A673 (cell line): ENCODE measurements around the gene ADSL. TPM values are rescaled to one million over a fixed set of nuclear protein-coding genes. Genes with fewer than 3 reads are reported as not detected.

ENCODE experiments used
- BruUV-seq: library from RNA; stranded (reverse); fragments of 400-500 nt; replicated peaks from 2 replicates; lab custom pipeline; 2021; lab: Mats Ljungman, UMichigan
- CTCF ChIA-PET: fragments of 300-600 bp; sonication (Branson Sonifier 250); formaldehyde crosslinking; loops from one replicate; lab custom pipeline; 2022; ENCODE audit warnings: antibody characterized with exemption; lab: Charles Lee
- POLR2A ChIA-PET: fragments of 300-600 bp; sonication (Branson Sonifier 250); formaldehyde crosslinking; loops from one replicate; lab custom pipeline; 2022; ENCODE audit warnings: antibody characterized with exemption; ENCODE audit not compliant: low non-redundant PET; lab: Charles Lee
- DNase-seq: peaks from one replicate; pipeline ENCODE4 v3.0.0-alpha.2; 2015; ENCODE audit warnings: low spot score
- H3K27ac ChIP-seq: fragments of 200-600 bp; sonication (generic); 2 replicates; pipeline ENCODE4 v1.5.1; 2016; ENCODE audit warnings: mixed run types, low read depth, mild to moderate bottlenecking, mixed read lengths, antibody characterized with exemption, low read length; ENCODE audit not compliant: poor library complexity, severe bottlenecking
- H3K27me3 ChIP-seq: fragments of 200-600 bp; sonication (generic); replicated peaks from 2 replicates; pipeline ENCODE4 v1.6.1; 2017; ENCODE audit warnings: mixed run types, low read depth, mild to moderate bottlenecking, mixed read lengths, antibody characterized with exemption, low read length; ENCODE audit not compliant: insufficient read depth, poor library complexity
- H3K36me3 ChIP-seq: fragments of 200-600 bp; sonication (generic); 2 replicates; pipeline ENCODE4 v1.6.1; 2016; ENCODE audit warnings: mixed run types, mild to moderate bottlenecking, mixed read lengths, antibody characterized with exemption, low read length; ENCODE audit not compliant: insufficient read depth, poor library complexity, severe bottlenecking
- H3K4me1 ChIP-seq: fragments of 200-600 bp; sonication (generic); 2 replicates; pipeline ENCODE4 v1.6.1; 2017; ENCODE audit warnings: mixed run types, mild to moderate bottlenecking, mixed read lengths, antibody characterized with exemption, low read length; ENCODE audit not compliant: insufficient read depth, poor library complexity, severe bottlenecking
- H3K4me3 ChIP-seq: fragments of 200-600 bp; sonication (generic); 2 replicates; pipeline ENCODE4 v1.5.1; 2016; ENCODE audit warnings: low read depth, mixed run types, mild to moderate bottlenecking, mixed read lengths, low read length; ENCODE audit not compliant: poor library complexity, severe bottlenecking
- H3K9me3 ChIP-seq: fragments of 200-600 bp; sonication (generic); 2 replicates; pipeline ENCODE4 v1.6.1; 2016; ENCODE audit warnings: mixed run types, low read depth, mild to moderate bottlenecking, mixed read lengths, antibody characterized with exemption, low read length; ENCODE audit not compliant: poor library complexity, severe bottlenecking
- EZH2 ChIP-seq: fragments of 200-600 bp; sonication (generic); IDR thresholded peaks from 2 replicates; pipeline ENCODE4 v1.6.1; 2017; ENCODE audit warnings: borderline replicate concordance, low read depth, mild to moderate bottlenecking, mixed read lengths, antibody characterized with exemption, low read length; ENCODE audit not compliant: poor library complexity, severe bottlenecking
- intact Hi-C: fragments of 100-400 bp; cut with micrococcal nuclease; formaldehyde crosslinking; loops from one replicate; pipeline ENCODE4 v1.10.0; 2022; ENCODE audit not compliant: unreplicated experiment
- total RNA-seq: library from RNA; stranded (reverse); gene quantifications from 2 replicates; pipeline ENCODE4 v1.2.3, GENCODE V29; 2021
- TF ChIP-seq, protein P1 (sequence below): fragments of 300-800, 200-600 bp; sonication (generic); conservative IDR thresholded peaks from 2 replicates; pipeline ENCODE4 v1.5.1; 2017; ENCODE audit warnings: low read depth, mild to moderate bottlenecking, antibody characterized with exemption, low read length, moderate library complexity, mixed read lengths

ADSL gene
- total RNA-seq, 1 experiment from 2014 or later = 133 TPM

DNA sequence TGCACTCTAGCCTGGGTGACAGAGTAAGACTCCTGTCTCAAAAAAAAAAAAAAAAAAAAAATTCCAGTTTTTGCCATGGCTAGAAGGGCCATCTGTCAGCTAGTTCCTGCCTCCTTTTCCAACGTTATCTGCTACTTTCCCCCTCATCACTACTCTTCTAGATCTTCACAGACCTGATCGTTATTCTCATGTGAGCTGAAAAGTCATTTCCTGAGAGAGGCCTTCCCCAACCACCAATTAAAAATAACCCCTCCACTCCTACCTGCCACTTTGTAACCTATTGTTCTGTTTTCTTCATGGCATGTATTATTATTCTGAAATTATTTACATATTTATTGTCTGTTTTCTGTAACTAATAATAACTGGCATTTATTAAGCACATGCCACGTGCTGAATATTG lies 48.3 kb downstream of the ADSL start:
- H3K9me3 ChIP-seq = no peaks in the 10 kb centered on the region
- ChIA-PET CTCF (no interaction called here), POLR2A (interaction anchor here (0.7 kb wide), 1 partner anchor 372 kb away, joined by 13 read pairs; no protein-coding TSS in a partner anchor)
- no TSS peak for BruUV-seq
- no peaks in the 10 kb centered on the region for H3K36me3 ChIP-seq
- no peaks in the 10 kb centered on the region for H3K27me3 ChIP-seq
- H3K27ac ChIP-seq = peak overlapping the region; percentile 83
- peaks cover 52% of the 10 kb centered on the region for H3K4me1 ChIP-seq
- intact Hi-C loops = no loop called here
- TF ChIP-seq, protein P1, sequence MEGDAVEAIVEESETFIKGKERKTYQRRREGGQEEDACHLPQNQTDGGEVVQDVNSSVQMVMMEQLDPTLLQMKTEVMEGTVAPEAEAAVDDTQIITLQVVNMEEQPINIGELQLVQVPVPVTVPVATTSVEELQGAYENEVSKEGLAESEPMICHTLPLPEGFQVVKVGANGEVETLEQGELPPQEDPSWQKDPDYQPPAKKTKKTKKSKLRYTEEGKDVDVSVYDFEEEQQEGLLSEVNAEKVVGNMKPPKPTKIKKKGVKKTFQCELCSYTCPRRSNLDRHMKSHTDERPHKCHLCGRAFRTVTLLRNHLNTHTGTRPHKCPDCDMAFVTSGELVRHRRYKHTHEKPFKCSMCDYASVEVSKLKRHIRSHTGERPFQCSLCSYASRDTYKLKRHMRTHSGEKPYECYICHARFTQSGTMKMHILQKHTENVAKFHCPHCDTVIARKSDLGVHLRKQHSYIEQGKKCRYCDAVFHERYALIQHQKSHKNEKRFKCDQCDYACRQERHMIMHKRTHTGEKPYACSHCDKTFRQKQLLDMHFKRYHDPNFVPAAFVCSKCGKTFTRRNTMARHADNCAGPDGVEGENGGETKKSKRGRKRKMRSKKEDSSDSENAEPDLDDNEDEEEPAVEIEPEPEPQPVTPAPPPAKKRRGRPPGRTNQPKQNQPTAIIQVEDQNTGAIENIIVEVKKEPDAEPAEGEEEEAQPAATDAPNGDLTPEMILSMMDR = no peak
- no peak for TF ChIP-seq EZH2
- no peak overlapping the region for H3K4me3 ChIP-seq
- DNase-seq = no peak

DNA sequence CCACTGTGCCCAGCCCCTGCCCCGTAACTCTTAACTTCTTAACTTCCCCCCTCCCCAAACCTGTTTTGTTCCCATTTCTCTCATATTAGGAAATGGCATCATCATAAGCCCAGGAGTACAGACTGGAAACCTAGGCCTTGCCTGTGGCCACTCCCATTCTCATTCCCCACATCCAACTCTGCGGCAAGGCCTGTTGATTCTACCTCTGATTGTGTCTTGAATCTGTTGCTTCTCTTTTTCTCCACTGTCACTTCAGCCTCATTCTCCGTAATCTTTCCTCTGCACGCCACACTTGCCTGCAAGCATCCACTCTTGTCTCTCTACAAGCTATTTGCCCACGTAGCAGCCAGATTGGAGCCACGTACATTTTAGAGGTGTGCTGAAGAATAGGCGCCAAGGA lies 49.3 kb downstream of the ADSL start:
- intact Hi-C loops = no loop called here
- Histone ChIP-seq H3K27ac (peak overlapping the region; percentile 83), H3K4me3 (no peak overlapping the region), H3K9me3 (no peaks in the 10 kb centered on the region), H3K27me3 (no peaks in the 10 kb centered on the region), H3K36me3 (peaks cover 7% of the 10 kb centered on the region), H3K4me1 (peaks cover 59% of the 10 kb centered on the region)
- TF ChIP-seq EZH2 = no peak
- TF ChIP-seq, protein P1 = no peak
- CTCF ChIA-PET = no interaction called here
- no peak for DNase-seq
- BruUV-seq = no TSS peak
- POLR2A ChIA-PET = no interaction called here

DNA sequence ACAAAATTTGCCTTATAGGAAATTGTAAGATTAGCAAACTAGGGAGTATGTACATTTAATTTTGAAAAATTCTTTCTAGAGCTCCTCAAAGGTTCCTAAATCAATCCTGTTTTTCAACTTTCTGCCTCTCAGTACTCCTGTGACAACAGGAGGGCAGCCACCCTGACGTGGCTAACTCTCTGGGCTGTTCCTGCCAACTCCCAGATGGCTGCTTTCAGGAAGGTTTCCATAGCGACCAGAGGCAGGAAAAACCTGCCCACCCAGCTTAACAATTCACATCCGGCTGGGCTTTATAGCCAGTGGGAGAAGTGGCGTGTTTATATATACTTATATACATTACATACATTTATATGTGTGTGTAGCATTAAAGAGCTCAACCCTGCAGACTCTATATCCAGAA lies 50.6 kb downstream of the ADSL start:
- H3K27ac ChIP-seq = peak overlapping the region; percentile 83

More for the DNA sequence above, 50.6 kb downstream of the ADSL start:
- H3K4me1 ChIP-seq = peaks cover 57% of the 10 kb centered on the region
- POLR2A ChIA-PET = interaction anchor here (0.6 to 0.7 kb wide), 3 partner anchors 25 to 462 kb away, joined by 3 to 10 read pairs (median 4); no protein-coding TSS in a partner anchor
- H3K36me3 ChIP-seq = peaks cover 12% of the 10 kb centered on the region
- no TSS peak for BruUV-seq
- TF ChIP-seq, protein P1 = no peak
- peak; percentile 96 for DNase-seq
- H3K9me3 ChIP-seq = no peaks in the 10 kb centered on the region
- H3K27me3 ChIP-seq = no peaks in the 10 kb centered on the region
- CTCF ChIA-PET = interaction anchor here (0.5 to 1.1 kb wide), 4 partner anchors 30 to 266 kb away, joined by 3 to 8 read pairs (median 5); no protein-coding TSS in a partner anchor
- peak overlapping the region; percentile 14 for H3K4me3 ChIP-seq
- intact Hi-C loops = no loop called here
